GM12878 (cell line): ENCODE measurements around the gene ATRN. TPM values are rescaled to one million over a fixed set of nuclear protein-coding genes. Genes with fewer than 3 reads are reported as not detected.

Experiments
- ATAC-seq: fragments of 200-7000 bp; cut with Tn5 transposase; 3 replicates; pipeline ENCODE4 v1.9.1; 2020; ENCODE audit warnings: mild to moderate bottlenecking, moderate library complexity
- BruUV-seq: library from RNA; stranded (reverse); fragments of 400-500 nt; replicated peaks from 2 replicates; lab custom pipeline; 2021; lab: Mats Ljungman, UMichigan
- CTCF ChIA-PET: fragments of 300-600 bp; sonication (Branson Sonifier 250); formaldehyde crosslinking; extraction: SDS; loops from one replicate; lab custom pipeline; 2021; ENCODE audit warnings: inconsistent platforms; lab: Yijun Ruan, JAX
- POLR2A ChIA-PET: fragments of 350-600 bp; formaldehyde crosslinking; extraction: SDS; loops from one replicate; lab custom pipeline; 2021; ENCODE audit warnings: inconsistent platforms; lab: Charles Lee
- RAD21 ChIA-PET: fragments of 300-600 bp; sonication (Branson Sonifier 250); formaldehyde crosslinking; loops from one replicate; lab custom pipeline; 2023; ENCODE audit warnings: antibody characterized with exemption; ENCODE audit not compliant: unreplicated experiment; lab: Charles Lee
- SMC1A ChIA-PET: fragments of 300-600 bp; sonication (Branson Sonifier 250); formaldehyde crosslinking; loops from one replicate; lab custom pipeline; 2023; ENCODE audit not compliant: unreplicated experiment, uncharacterized antibody; lab: Charles Lee
- DNase-seq: peaks from one replicate; pipeline ENCODE4 v3.0.0-alpha.2; 2011; ENCODE audit warnings: low read depth, low spot score
- FAIRE-seq: peaks from 3 replicates; lab custom pipeline; 2011; peaks lifted over from hg19 to GRCh38; lab: Jason Lieb, UNC
- H2AFZ ChIP-seq: 2 replicates; pipeline ENCODE4 v1.6.0; 2011; ENCODE audit warnings: low read depth, low read length, control low read depth; ENCODE audit not compliant: control insufficient read depth
- H3K27ac ChIP-seq: 2 replicates; pipeline ENCODE4 v1.5.1; 2011; ENCODE audit warnings: control low read depth; ENCODE audit not compliant: control insufficient read depth, insufficient read depth
- H3K27me3 ChIP-seq, 2 experiments: replicated peaks in 1 of 2; 2 replicates each; pipeline versions ENCODE4 v1.6.0 to v1.6.1; 2011; ENCODE audit warnings: low read length in 1 of 2; ENCODE audit not compliant: control insufficient read depth in 2 of 2, insufficient read depth in 2 of 2
- H3K36me3 ChIP-seq, 2 experiments: 2 replicates each; pipeline ENCODE4 v1.5.1; 2011; ENCODE audit warnings: low read length in 1 of 2; ENCODE audit not compliant: control insufficient read depth in 2 of 2, insufficient read depth in 2 of 2
- H3K4me1 ChIP-seq: 2 replicates; pipeline ENCODE4 v1.6.1; 2011; ENCODE audit warnings: mild to moderate bottlenecking, low read length, moderate library complexity, mixed read lengths; ENCODE audit not compliant: control insufficient read depth, insufficient read depth
- H3K4me2 ChIP-seq: 2 replicates; pipeline ENCODE4 v1.6.0; 2011; ENCODE audit warnings: control low read depth; ENCODE audit not compliant: control insufficient read depth, insufficient read depth
- H3K4me3 ChIP-seq: fragments of 200-600 bp; sonication (generic); 2 replicates; pipeline ENCODE4 v1.5.1; 2016
- H3K79me2 ChIP-seq: 2 replicates; pipeline ENCODE4 v1.6.0; 2011; ENCODE audit warnings: low read length; ENCODE audit not compliant: control insufficient read depth, insufficient read depth
- H3K9ac ChIP-seq: 2 replicates; pipeline ENCODE4 v1.8.0; 2011; ENCODE audit warnings: low read length, control low read depth, mixed read lengths; ENCODE audit not compliant: control insufficient read depth, insufficient read depth
- H3K9me3 ChIP-seq: replicated peaks from 3 replicates; pipeline ENCODE4 v1.5.1; 2011; ENCODE audit warnings: mild to moderate bottlenecking, low read length; ENCODE audit not compliant: control insufficient read depth, insufficient read depth
- H4K20me1 ChIP-seq: 2 replicates; pipeline ENCODE4 v1.6.0; 2011; ENCODE audit not compliant: control insufficient read depth, insufficient read depth
- ETV6 ChIP-seq, 2 experiments: fragments of 450-650 bp in 1 of 2; IDR thresholded peaks in 1 of 2; conservative IDR thresholded peaks in 1 of 2; 2 replicates each; pipeline ENCODE4 v1.6.1; 2014; ENCODE audit warnings: antibody characterized with exemption in 1 of 2, borderline replicate concordance in 1 of 2, low read depth in 1 of 2, mild to moderate bottlenecking in 1 of 2, moderate library complexity in 1 of 2
- FOXK2 ChIP-seq: fragments of 450-650 bp; IDR thresholded peaks from 2 replicates; pipeline ENCODE4 v1.6.1; 2017; ENCODE audit warnings: mild to moderate bottlenecking, moderate library complexity
- MEF2A ChIP-seq: IDR thresholded peaks from 2 replicates; pipeline ENCODE4 v1.6.1; 2011; ENCODE audit warnings: low read depth, mild to moderate bottlenecking, low read length, moderate library complexity; ENCODE audit not compliant: insufficient read depth
- RCOR1 ChIP-seq: conservative IDR thresholded peaks from 2 replicates; pipeline ENCODE4 v1.6.1; 2012; ENCODE audit warnings: low read depth, low read length, improper control_type of control experiment
- WGBS: methylation state at CpG from one replicate; pipeline ENCODE4 v1.1.6; 2016; ENCODE audit warnings: low lambda C conversion rate; ENCODE audit not compliant: insufficient replicate concordance, insufficient coverage; ENCODE audit errors: missing lambda C conversion rate; 5-methylcytosine and 5-hydroxymethylcytosine counted together
- in situ Hi-C: fragments of 300-500 bp; cut with MboI; formaldehyde crosslinking; loops from 9 replicates; pipeline ENCODE4 v1.14.3; 2018; ENCODE audit warnings: mixed read lengths
- intact Hi-C: fragments of 100-400 bp; cut with micrococcal nuclease; formaldehyde crosslinking; loops from one replicate; pipeline ENCODE4 v1.14.2; 2022; ENCODE audit not compliant: unreplicated experiment
- polyA plus RNA-seq, 11 experiments: library from polyadenylated mRNA; depleted of rRNA in 4 of 11; unstranded in 6 of 11; stranded (reverse) in 5 of 11; fragments of >200 nt; fragmentation: Nextera tagmentation in 4 of 11; fragmentation: Illumina TruSeq in 1 of 11; extraction: Ambion mirVana in 4 of 11; extraction: Trizol in 1 of 11; gene quantifications; 1 replicate in 1 of 11; 2 replicates in 10 of 11; pipeline versions ENCODE4 v1.2.1 to v1.2.3, GENCODE V29; 2011 to 2016; ENCODE audit warnings: inconsistent platforms in 2 of 11, missing spikeins in 2 of 11, low read depth in 1 of 11
- total RNA-seq, 4 experiments: library from RNA; depleted of rRNA in 3 of 4; stranded (reverse); fragments of >200 nt in 3 of 4; fragmentation: Illumina TruSeq in 1 of 4; extraction: Trizol in 1 of 4; gene quantifications; 2 replicates each; pipeline versions ENCODE4 v1.2.1 to v1.2.3, GENCODE V29; 2013 to 2021
- TF ChIP-seq, protein P1 (sequence below): IDR thresholded peaks from 2 replicates; pipeline ENCODE4 v1.6.1; 2011; ENCODE audit warnings: low read depth, low read length, improper control_type of control experiment, borderline replicate concordance
- TF ChIP-seq, protein P2 (sequence below): fragments of 150-350 bp; IDR thresholded peaks from 2 replicates; pipeline ENCODE4 v1.6.1; 2016; ENCODE audit warnings: low read depth, low read length
- TF ChIP-seq, protein P3 (sequence below): fragments of 450-650 bp; IDR thresholded peaks from 2 replicates; pipeline ENCODE4 v1.6.1; 2017; ENCODE audit warnings: mild to moderate bottlenecking, low read depth, inconsistent platforms; ENCODE audit not compliant: poor library complexity, severe bottlenecking
- TF ChIP-seq, protein P4 (sequence below): fragments of 450-650 bp; conservative IDR thresholded peaks from 2 replicates; pipeline ENCODE4 v1.6.1; 2017; ENCODE audit warnings: mild to moderate bottlenecking, moderate library complexity
- TF ChIP-seq, protein P5 (sequence below): fragments of 450-650 bp; IDR thresholded peaks from 2 replicates; pipeline ENCODE4 v1.6.1; 2018; ENCODE audit warnings: mild to moderate bottlenecking, low read depth, moderate library complexity; ENCODE audit not compliant: partially characterized antibody

ATRN gene
- total and polyA plus RNA-seq, 10 of the 15 experiments (the other 5 are each of a cell fraction or from before 2014, with no cell fraction given), result 0.71 to 11.6 (median 6.9) TPM

DNA sequence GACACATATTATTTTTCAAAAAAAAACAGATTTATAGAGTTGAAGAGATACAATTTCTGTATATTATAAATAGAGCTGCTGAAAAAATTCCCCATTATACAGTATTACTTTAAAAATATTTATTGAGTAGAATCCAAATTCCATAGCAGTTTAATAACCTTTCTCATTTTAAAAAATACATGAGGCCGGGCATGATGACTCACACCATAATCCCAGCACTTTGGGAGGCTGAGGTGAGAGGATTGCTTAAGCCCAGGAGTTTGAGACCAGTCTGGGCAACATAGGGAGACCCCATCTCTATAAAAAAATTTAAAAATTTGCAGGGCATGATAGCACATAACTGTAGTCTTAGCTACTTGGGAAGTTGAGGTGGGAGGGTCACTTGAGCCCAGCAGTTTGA lies 13.0 kb downstream of the ATRN start:
- Histone ChIP-seq H3K4me1 (no peaks in the 10 kb centered on the region; the same call in 1 of the 2 replicates), H3K27me3 (no peaks in the 10 kb centered on the region), H3K79me2 (no peaks in the 10 kb centered on the region; the same call in 1 of the 2 replicates), H4K20me1 (no peaks in the 10 kb centered on the region), H2AFZ (no peak overlapping the region), H3K27ac (no peak overlapping the region), H3K4me2 (no peak overlapping the region), H3K9me3 (peaks cover 3% of the 10 kb centered on the region; the same call in 1 of the 3 replicates), H3K9ac (no peak overlapping the region), H3K4me3 (no peak overlapping the region), H3K36me3 (no peaks in the 10 kb centered on the region)
- in situ Hi-C loops (no loop called here), intact Hi-C loops (no loop called here)
- CTCF ChIA-PET, result no interaction called here
- ATAC-seq (no peak), FAIRE-seq (no peak), DNase-seq (no peak)
- RAD21 ChIA-PET, result no interaction called here
- BruUV-seq, result no TSS peak
- POLR2A ChIA-PET, result no interaction called here
- SMC1A ChIA-PET, result no interaction called here
- whole genome bisulfite sequencing, result 94% methylated on average over 1 of the region's 1 CpG
- TF ChIP-seq RCOR1, result no peak
- TF ChIP-seq, protein P1, sequence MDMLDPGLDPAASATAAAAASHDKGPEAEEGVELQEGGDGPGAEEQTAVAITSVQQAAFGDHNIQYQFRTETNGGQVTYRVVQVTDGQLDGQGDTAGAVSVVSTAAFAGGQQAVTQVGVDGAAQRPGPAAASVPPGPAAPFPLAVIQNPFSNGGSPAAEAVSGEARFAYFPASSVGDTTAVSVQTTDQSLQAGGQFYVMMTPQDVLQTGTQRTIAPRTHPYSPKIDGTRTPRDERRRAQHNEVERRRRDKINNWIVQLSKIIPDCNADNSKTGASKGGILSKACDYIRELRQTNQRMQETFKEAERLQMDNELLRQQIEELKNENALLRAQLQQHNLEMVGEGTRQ, result no peak
- TF ChIP-seq, protein P2, sequence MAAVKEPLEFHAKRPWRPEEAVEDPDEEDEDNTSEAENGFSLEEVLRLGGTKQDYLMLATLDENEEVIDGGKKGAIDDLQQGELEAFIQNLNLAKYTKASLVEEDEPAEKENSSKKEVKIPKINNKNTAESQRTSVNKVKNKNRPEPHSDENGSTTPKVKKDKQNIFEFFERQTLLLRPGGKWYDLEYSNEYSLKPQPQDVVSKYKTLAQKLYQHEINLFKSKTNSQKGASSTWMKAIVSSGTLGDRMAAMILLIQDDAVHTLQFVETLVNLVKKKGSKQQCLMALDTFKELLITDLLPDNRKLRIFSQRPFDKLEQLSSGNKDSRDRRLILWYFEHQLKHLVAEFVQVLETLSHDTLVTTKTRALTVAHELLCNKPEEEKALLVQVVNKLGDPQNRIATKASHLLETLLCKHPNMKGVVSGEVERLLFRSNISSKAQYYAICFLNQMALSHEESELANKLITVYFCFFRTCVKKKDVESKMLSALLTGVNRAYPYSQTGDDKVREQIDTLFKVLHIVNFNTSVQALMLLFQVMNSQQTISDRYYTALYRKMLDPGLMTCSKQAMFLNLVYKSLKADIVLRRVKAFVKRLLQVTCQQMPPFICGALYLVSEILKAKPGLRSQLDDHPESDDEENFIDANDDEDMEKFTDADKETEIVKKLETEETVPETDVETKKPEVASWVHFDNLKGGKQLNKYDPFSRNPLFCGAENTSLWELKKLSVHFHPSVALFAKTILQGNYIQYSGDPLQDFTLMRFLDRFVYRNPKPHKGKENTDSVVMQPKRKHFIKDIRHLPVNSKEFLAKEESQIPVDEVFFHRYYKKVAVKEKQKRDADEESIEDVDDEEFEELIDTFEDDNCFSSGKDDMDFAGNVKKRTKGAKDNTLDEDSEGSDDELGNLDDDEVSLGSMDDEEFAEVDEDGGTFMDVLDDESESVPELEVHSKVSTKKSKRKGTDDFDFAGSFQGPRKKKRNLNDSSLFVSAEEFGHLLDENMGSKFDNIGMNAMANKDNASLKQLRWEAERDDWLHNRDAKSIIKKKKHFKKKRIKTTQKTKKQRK, result no peak
- TF ChIP-seq, protein P3, sequence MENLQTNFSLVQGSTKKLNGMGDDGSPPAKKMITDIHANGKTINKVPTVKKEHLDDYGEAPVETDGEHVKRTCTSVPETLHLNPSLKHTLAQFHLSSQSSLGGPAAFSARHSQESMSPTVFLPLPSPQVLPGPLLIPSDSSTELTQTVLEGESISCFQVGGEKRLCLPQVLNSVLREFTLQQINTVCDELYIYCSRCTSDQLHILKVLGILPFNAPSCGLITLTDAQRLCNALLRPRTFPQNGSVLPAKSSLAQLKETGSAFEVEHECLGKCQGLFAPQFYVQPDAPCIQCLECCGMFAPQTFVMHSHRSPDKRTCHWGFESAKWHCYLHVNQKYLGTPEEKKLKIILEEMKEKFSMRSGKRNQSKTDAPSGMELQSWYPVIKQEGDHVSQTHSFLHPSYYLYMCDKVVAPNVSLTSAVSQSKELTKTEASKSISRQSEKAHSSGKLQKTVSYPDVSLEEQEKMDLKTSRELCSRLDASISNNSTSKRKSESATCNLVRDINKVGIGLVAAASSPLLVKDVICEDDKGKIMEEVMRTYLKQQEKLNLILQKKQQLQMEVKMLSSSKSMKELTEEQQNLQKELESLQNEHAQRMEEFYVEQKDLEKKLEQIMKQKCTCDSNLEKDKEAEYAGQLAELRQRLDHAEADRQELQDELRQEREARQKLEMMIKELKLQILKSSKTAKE, result no peak
- TF ChIP-seq, protein P4, sequence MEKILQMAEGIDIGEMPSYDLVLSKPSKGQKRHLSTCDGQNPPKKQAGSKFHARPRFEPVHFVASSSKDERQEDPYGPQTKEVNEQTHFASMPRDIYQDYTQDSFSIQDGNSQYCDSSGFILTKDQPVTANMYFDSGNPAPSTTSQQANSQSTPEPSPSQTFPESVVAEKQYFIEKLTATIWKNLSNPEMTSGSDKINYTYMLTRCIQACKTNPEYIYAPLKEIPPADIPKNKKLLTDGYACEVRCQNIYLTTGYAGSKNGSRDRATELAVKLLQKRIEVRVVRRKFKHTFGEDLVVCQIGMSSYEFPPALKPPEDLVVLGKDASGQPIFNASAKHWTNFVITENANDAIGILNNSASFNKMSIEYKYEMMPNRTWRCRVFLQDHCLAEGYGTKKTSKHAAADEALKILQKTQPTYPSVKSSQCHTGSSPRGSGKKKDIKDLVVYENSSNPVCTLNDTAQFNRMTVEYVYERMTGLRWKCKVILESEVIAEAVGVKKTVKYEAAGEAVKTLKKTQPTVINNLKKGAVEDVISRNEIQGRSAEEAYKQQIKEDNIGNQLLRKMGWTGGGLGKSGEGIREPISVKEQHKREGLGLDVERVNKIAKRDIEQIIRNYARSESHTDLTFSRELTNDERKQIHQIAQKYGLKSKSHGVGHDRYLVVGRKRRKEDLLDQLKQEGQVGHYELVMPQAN, result no peak
- TF ChIP-seq, protein P5, sequence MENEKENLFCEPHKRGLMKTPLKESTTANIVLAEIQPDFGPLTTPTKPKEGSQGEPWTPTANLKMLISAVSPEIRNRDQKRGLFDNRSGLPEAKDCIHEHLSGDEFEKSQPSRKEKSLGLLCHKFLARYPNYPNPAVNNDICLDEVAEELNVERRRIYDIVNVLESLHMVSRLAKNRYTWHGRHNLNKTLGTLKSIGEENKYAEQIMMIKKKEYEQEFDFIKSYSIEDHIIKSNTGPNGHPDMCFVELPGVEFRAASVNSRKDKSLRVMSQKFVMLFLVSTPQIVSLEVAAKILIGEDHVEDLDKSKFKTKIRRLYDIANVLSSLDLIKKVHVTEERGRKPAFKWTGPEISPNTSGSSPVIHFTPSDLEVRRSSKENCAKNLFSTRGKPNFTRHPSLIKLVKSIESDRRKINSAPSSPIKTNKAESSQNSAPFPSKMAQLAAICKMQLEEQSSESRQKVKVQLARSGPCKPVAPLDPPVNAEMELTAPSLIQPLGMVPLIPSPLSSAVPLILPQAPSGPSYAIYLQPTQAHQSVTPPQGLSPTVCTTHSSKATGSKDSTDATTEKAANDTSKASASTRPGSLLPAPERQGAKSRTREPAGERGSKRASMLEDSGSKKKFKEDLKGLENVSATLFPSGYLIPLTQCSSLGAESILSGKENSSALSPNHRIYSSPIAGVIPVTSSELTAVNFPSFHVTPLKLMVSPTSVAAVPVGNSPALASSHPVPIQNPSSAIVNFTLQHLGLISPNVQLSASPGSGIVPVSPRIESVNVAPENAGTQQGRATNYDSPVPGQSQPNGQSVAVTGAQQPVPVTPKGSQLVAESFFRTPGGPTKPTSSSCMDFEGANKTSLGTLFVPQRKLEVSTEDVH, result no peak
- no peak for TF ChIP-seq ETV6 (conservative IDR thresholded peaks at IDR 0.05 in 1 of 2, IDR thresholded peaks at IDR 0.05 in 1 of 2; ENCODE audit: borderline replicate concordance in 1 of 2, low read depth in 1 of 2)
- no peak for TF ChIP-seq MEF2A
- TF ChIP-seq FOXK2, result no peak
